Muscle layer of colon (tissue), 2 donors: ENCODE data around the gene CHST4.

Experiments used
- H3K27ac ChIP-seq: one replicate; pipeline ENCODE4 v1.7.0; 2013; ENCODE audit warnings: low read depth, mild to moderate bottlenecking, low read length, moderate library complexity
- H3K27me3 ChIP-seq, 2 donors: one replicate each; pipeline ENCODE4 v1.7.0; 2013; ENCODE audit warnings: low read length in 2 of 2, mild to moderate bottlenecking in 2 of 2; ENCODE audit not compliant: insufficient read depth in 2 of 2, control insufficient read depth in 1 of 2
- H3K36me3 ChIP-seq: one replicate; pipeline ENCODE4 v1.7.0; 2013; ENCODE audit warnings: mild to moderate bottlenecking, low read length; ENCODE audit not compliant: insufficient read depth
- H3K4me1 ChIP-seq: one replicate; pipeline ENCODE4 v1.7.0; 2013; ENCODE audit warnings: mild to moderate bottlenecking, low read length; ENCODE audit not compliant: insufficient read depth
- H3K4me3 ChIP-seq, 2 donors: one replicate each; pipeline ENCODE4 v1.7.0; 2013; ENCODE audit warnings: low read length in 2 of 2, low read depth in 1 of 2, mild to moderate bottlenecking in 1 of 2, moderate library complexity in 1 of 2
- H3K9ac ChIP-seq: one replicate; pipeline ENCODE4 v1.7.0; 2013; ENCODE audit warnings: low read length
- H3K9me3 ChIP-seq: one replicate; pipeline ENCODE4 v1.7.0; 2013; ENCODE audit warnings: mild to moderate bottlenecking, low read length
- donor health status: abdominal sarcoma.
- donor health status: Adenocarcinoma of cecum.

Gene CHST4

GRCh38 chr16:71526111-71526631, at the start of gene CHST4:
Gene CHST4, plus strand, starts transcription at chr16:71526426. Its CDS starts 10,252 bp downstream, at chr16:71536678.
- no peaks in the 10 kb centered on the region for H3K9me3 ChIP-seq
- peaks cover 3% of the 10 kb centered on the region for H3K4me1 ChIP-seq
- no peaks in the 10 kb centered on the region for H3K27me3 ChIP-seq
- H3K4me3 ChIP-seq: no peak within 1 kb of the TSS
- no peak within 1 kb of the TSS for H3K27ac ChIP-seq
- H3K9ac ChIP-seq: no peak within 1 kb of the TSS
- H3K36me3 ChIP-seq: no peaks in the 10 kb centered on the region

- Histone ChIP-seq H3K9me3 (no peaks in the 10 kb centered on the region), H3K4me1 (no peaks in the 10 kb centered on the region), H3K27me3 (no peaks in the 10 kb centered on the region), H3K4me3 (no peak overlapping the region), H3K9ac (no peak overlapping the region), H3K27ac (no peak overlapping the region), H3K36me3 (peaks cover 42% of the 10 kb centered on the region)
Observed at GRCh38 chr16:71476457-71477124, 49.6 kb upstream of the CHST4 start.

GRCh38 chr16:71479420-71479819, 46.8 kb upstream of the CHST4 start:
- no peak overlapping the region for H3K27ac ChIP-seq
- no peak overlapping the region for H3K4me3 ChIP-seq
- H3K27me3 ChIP-seq: no peaks in the 10 kb centered on the region
- H3K36me3 ChIP-seq: peaks cover 38% of the 10 kb centered on the region
- no peak overlapping the region for H3K9ac ChIP-seq
- H3K4me1 ChIP-seq: no peaks in the 10 kb centered on the region
- H3K9me3 ChIP-seq: no peaks in the 10 kb centered on the region

- H3K9ac ChIP-seq: no peak overlapping the region
- H3K9me3 ChIP-seq: no peaks in the 10 kb centered on the region
- H3K36me3 ChIP-seq: peaks cover 25% of the 10 kb centered on the region
- H3K27ac ChIP-seq: no peak overlapping the region
- H3K27me3 ChIP-seq: no peaks in the 10 kb centered on the region
- no peak overlapping the region for H3K4me3 ChIP-seq
- no peaks in the 10 kb centered on the region for H3K4me1 ChIP-seq
Observed at GRCh38 chr16:71480956-71481355, 45.3 kb upstream of the CHST4 start.

GRCh38 chr16:71482569-71482968, 43.7 kb upstream of the CHST4 start:
- no peaks in the 10 kb centered on the region for H3K27me3 ChIP-seq
- no peaks in the 10 kb centered on the region for H3K4me1 ChIP-seq
- H3K9me3 ChIP-seq: no peaks in the 10 kb centered on the region
- H3K27ac ChIP-seq: no peak overlapping the region
- H3K9ac ChIP-seq: no peak overlapping the region
- peaks cover 9% of the 10 kb centered on the region for H3K36me3 ChIP-seq
- no peak overlapping the region for H3K4me3 ChIP-seq

- no peaks in the 10 kb centered on the region for H3K9me3 ChIP-seq
- H3K4me1 ChIP-seq: no peaks in the 10 kb centered on the region
- H3K27ac ChIP-seq: peak overlapping the region; percentile 92
- no peaks in the 10 kb centered on the region for H3K36me3 ChIP-seq
- H3K27me3 ChIP-seq: no peaks in the 10 kb centered on the region
- peak overlapping the region; percentile 51 to 95 for H3K4me3 ChIP-seq
- peak overlapping the region; percentile 90 for H3K9ac ChIP-seq
Observed at GRCh38 chr16:71484006-71484893, 42.0 kb upstream of the CHST4 start.

GRCh38 chr16:71489122-71489521, 37.1 kb upstream of the CHST4 start, which contains the start of gene ZNF19:
Gene ZNF19, minus strand, starts transcription at chr16:71489324. Its CDS starts 7,210 bp downstream, at chr16:71482114.
- no peaks in the 10 kb centered on the region for H3K27me3 ChIP-seq
- H3K9me3 ChIP-seq: no peaks in the 10 kb centered on the region
- no peak within 1 kb of the TSS for H3K4me3 ChIP-seq
- H3K27ac ChIP-seq: no peak within 1 kb of the TSS
- no peaks in the 10 kb centered on the region for H3K4me1 ChIP-seq
- H3K36me3 ChIP-seq: no peaks in the 10 kb centered on the region
- no peak within 1 kb of the TSS for H3K9ac ChIP-seq

- H3K4me3 ChIP-seq: no peak overlapping the region
Observed at GRCh38 chr16:71490361-71490760, 35.9 kb upstream of the CHST4 start.

GRCh38 chr16:71491054-71491453, 35.2 kb upstream of the CHST4 start:
- Histone ChIP-seq H3K9me3 (no peaks in the 10 kb centered on the region), H3K4me3 (no peak overlapping the region), H3K9ac (no peak overlapping the region), H3K27ac (no peak overlapping the region), H3K4me1 (no peaks in the 10 kb centered on the region), H3K27me3 (no peaks in the 10 kb centered on the region), H3K36me3 (no peaks in the 10 kb centered on the region)

More at GRCh38 chr16:71490361-71490760, 35.9 kb upstream of the CHST4 start:
- no peaks in the 10 kb centered on the region for H3K36me3 ChIP-seq
- no peaks in the 10 kb centered on the region for H3K27me3 ChIP-seq
- no peaks in the 10 kb centered on the region for H3K9me3 ChIP-seq
- no peak overlapping the region for H3K9ac ChIP-seq
- H3K4me1 ChIP-seq: no peaks in the 10 kb centered on the region
- no peak overlapping the region for H3K27ac ChIP-seq

- H3K4me1 ChIP-seq: no peaks in the 10 kb centered on the region
- no peak overlapping the region for H3K27ac ChIP-seq
- H3K4me3 ChIP-seq: no peak overlapping the region
- no peak overlapping the region for H3K9ac ChIP-seq
- H3K27me3 ChIP-seq: no peaks in the 10 kb centered on the region
- H3K9me3 ChIP-seq: no peaks in the 10 kb centered on the region
- H3K36me3 ChIP-seq: no peaks in the 10 kb centered on the region
Observed at GRCh38 chr16:71492786-71493185, 33.4 kb upstream of the CHST4 start.

GRCh38 chr16:71493213-71493612, 33.0 kb upstream of the CHST4 start:
- Histone ChIP-seq H3K4me1 (no peaks in the 10 kb centered on the region), H3K9ac (no peak overlapping the region), H3K9me3 (no peaks in the 10 kb centered on the region), H3K27ac (no peak overlapping the region), H3K4me3 (no peak overlapping the region), H3K36me3 (no peaks in the 10 kb centered on the region), H3K27me3 (no peaks in the 10 kb centered on the region)
